HepG2 (cell line): ENCODE measurements around the gene ZNF341. TPM values are rescaled to one million over a fixed set of nuclear protein-coding genes. Genes with fewer than 3 reads are reported as not detected.

ENCODE experiments used
- ATAC-seq: fragments of 200-7000 bp; cut with Tn5 transposase; 3 replicates; pipeline ENCODE4 v1.9.1; 2020; ENCODE audit warnings: mild to moderate bottlenecking, moderate library complexity
- BruUV-seq: library from RNA; stranded (reverse); fragments of 400-500 nt; replicated peaks from 2 replicates; lab custom pipeline; 2021; lab: Mats Ljungman, UMichigan
- CTCF ChIA-PET: fragments of 300-600 bp; formaldehyde crosslinking; extraction: SDS; loops from one replicate; lab custom pipeline; 2021; ENCODE audit warnings: low total read pairs, inconsistent platforms, low intra/inter-chr PET ratio; lab: Yijun Ruan, JAX
- POLR2A ChIA-PET: fragments of 350-600 bp; sonication (Branson Sonifier 250); formaldehyde crosslinking; loops from one replicate; lab custom pipeline; 2020; ENCODE audit warnings: antibody characterized with exemption, inconsistent platforms; lab: Yijun Ruan, JAX
- DNase-seq: peaks from one replicate; pipeline ENCODE4 v3.0.0-alpha.2; 2015; ENCODE audit warnings: low spot score
- FAIRE-seq: peaks from 3 replicates; lab custom pipeline; 2011; peaks lifted over from hg19 to GRCh38; lab: Jason Lieb, UNC
- H2AFZ ChIP-seq: one replicate; pipeline ENCODE4 v1.6.1; 2011; ENCODE audit warnings: low read length, inconsistent platforms
- H3K27ac ChIP-seq: fragments of 300-600 bp; 3 replicates; pipeline ENCODE4 v1.8.0; 2011; ENCODE audit warnings: mixed run types, mild to moderate bottlenecking, mixed read lengths, low read length, inconsistent platforms; ENCODE audit not compliant: insufficient read depth; ENCODE audit errors: extremely low read length
- H3K27me3 ChIP-seq, 2 experiments: fragments of 200-600 bp in 1 of 2; 2 replicates in 1 of 2; 3 replicates in 1 of 2; pipeline versions ENCODE4 v1.6.0 to v1.8.0; 2011; ENCODE audit warnings: low read length in 2 of 2, mild to moderate bottlenecking in 2 of 2, moderate library complexity in 2 of 2, inconsistent platforms in 1 of 2; ENCODE audit not compliant: insufficient read depth in 2 of 2, control insufficient read depth in 1 of 2
- H3K36me3 ChIP-seq, 2 experiments: fragments of 200-600 bp in 1 of 2; replicated peaks in 1 of 2; 2 replicates in 1 of 2; 3 replicates in 1 of 2; pipeline versions ENCODE4 v1.5.1 to v1.8.0; 2011; ENCODE audit warnings: low read length in 2 of 2, inconsistent platforms in 1 of 2; ENCODE audit not compliant: insufficient read depth in 2 of 2, control insufficient read depth in 1 of 2
- H3K4me1 ChIP-seq: 2 replicates; pipeline ENCODE4 v1.5.1; 2012; ENCODE audit warnings: low read length, inconsistent platforms; ENCODE audit not compliant: insufficient read depth
- H3K4me2 ChIP-seq: 2 replicates; pipeline ENCODE4 v1.6.0; 2011; ENCODE audit warnings: low read depth, low read length, inconsistent platforms
- H3K4me3 ChIP-seq, 3 experiments: fragments of 200-600 bp in 1 of 3; sonication (generic), shearing (Covaris generic) in 1 of 3; replicated peaks in 1 of 3; 2 replicates each; pipeline ENCODE4 v1.5.1; 2011 to 2016; ENCODE audit warnings: low read length in 3 of 3, inconsistent platforms in 2 of 3, low read depth in 2 of 3, mild to moderate bottlenecking in 2 of 3, control low read depth in 1 of 3, mixed read lengths in 1 of 3; ENCODE audit not compliant: insufficient read depth in 1 of 3
- H3K79me2 ChIP-seq: one replicate; pipeline ENCODE4 v1.6.1; 2011; ENCODE audit warnings: low read length, inconsistent platforms; ENCODE audit not compliant: insufficient read depth
- H3K9ac ChIP-seq: 2 replicates; pipeline ENCODE4 v1.6.0; 2011; ENCODE audit warnings: mild to moderate bottlenecking, low read depth, low read length, inconsistent platforms; ENCODE audit not compliant: insufficient read depth
- H3K9me3 ChIP-seq: 2 replicates; pipeline ENCODE4 v1.5.1; 2012; ENCODE audit warnings: mild to moderate bottlenecking, low read length
- H4K20me1 ChIP-seq: 2 replicates; pipeline ENCODE4 v1.6.0; 2011; ENCODE audit warnings: inconsistent platforms, mild to moderate bottlenecking, low read length, moderate library complexity; ENCODE audit not compliant: insufficient read depth
- KLF13 ChIP-seq: sonication (generic); formaldehyde crosslinking; IDR thresholded peaks from 2 replicates; pipeline ENCODE4 v1.4.0; 2020; ENCODE audit warnings: mild to moderate bottlenecking, missing genetic modification reagents
- PLSCR1 ChIP-seq: sonication (generic); formaldehyde crosslinking; IDR thresholded peaks from 2 replicates; pipeline ENCODE4 v1.5.0; 2020; ENCODE audit warnings: missing genetic modification reagents, mild to moderate bottlenecking, borderline replicate concordance
- RFX5 ChIP-seq: IDR thresholded peaks from 2 replicates; pipeline ENCODE4 v1.6.1; 2011; ENCODE audit warnings: low read depth, low read length, improper control_type of control experiment
- ZNF10 ChIP-seq: sonication (generic); formaldehyde crosslinking; IDR thresholded peaks from 2 replicates; pipeline ENCODE4 v1.4.0; 2020; ENCODE audit warnings: mild to moderate bottlenecking, low read depth, missing genetic modification reagents, borderline replicate concordance
- ZNF224 ChIP-seq: sonication (generic); formaldehyde crosslinking; IDR thresholded peaks from 2 replicates; pipeline ENCODE4 v1.5.0; 2020; ENCODE audit warnings: mild to moderate bottlenecking, missing genetic modification reagents
- ZNF691 ChIP-seq: sonication (generic); formaldehyde crosslinking; IDR thresholded peaks from 2 replicates; pipeline ENCODE4 v1.4.0; 2020; ENCODE audit warnings: missing genetic modification reagents, low read depth, mild to moderate bottlenecking, borderline replicate concordance
- ZNF776 ChIP-seq: sonication (generic); formaldehyde crosslinking; IDR thresholded peaks from 2 replicates; pipeline ENCODE4 v1.4.0; 2020; ENCODE audit warnings: mild to moderate bottlenecking, missing genetic modification reagents
- ZNF792 ChIP-seq: IDR thresholded peaks from 2 replicates; pipeline ENCODE4 v1.6.1; 2016
- WGBS: methylation state at CpG from one replicate; pipeline ENCODE4 v1.1.6; 2017; ENCODE audit warnings: low lambda C conversion rate; 5-methylcytosine and 5-hydroxymethylcytosine counted together
- in situ Hi-C: cut with HindIII; loops from 2 replicates; pipeline ENCODE4 v1.10.0; 2017; ENCODE audit warnings: low pct_unique_long_range_greater_than_20kb; ENCODE audit not compliant: extremely low pct_ligation_motif_present
- intact Hi-C: fragments of 100-400 bp; cut with micrococcal nuclease; formaldehyde crosslinking; loops from one replicate; pipeline ENCODE4 v1.10.0; 2022; ENCODE audit not compliant: unreplicated experiment
- polyA plus RNA-seq, 8 experiments: library from polyadenylated mRNA; depleted of rRNA in 3 of 8; stranded (reverse) in 7 of 8; unstranded in 1 of 8; fragments of >200 nt; fragmentation: Illumina TruSeq in 4 of 8; extraction: Trizol in 4 of 8; gene quantifications; 2 replicates each; pipeline versions ENCODE4 v1.2.1 to v1.2.3, GENCODE V29; 2011 to 2016; ENCODE audit warnings: low read depth in 4 of 8, missing spikeins in 1 of 8, mixed read lengths in 1 of 8; ENCODE audit not compliant: insufficient read depth in 1 of 8
- total RNA-seq, 5 experiments: library from RNA; depleted of rRNA; stranded (reverse); fragments of >200 nt; fragmentation: Illumina TruSeq; extraction: Trizol; gene quantifications; 2 replicates each; pipeline ENCODE4 v1.2.3, GENCODE V29; 2016; ENCODE audit warnings: low read depth in 1 of 5

ZNF341 gene
- total and polyA plus RNA-seq, 2 of the 13 experiments (the other 11 are each of a cell fraction or from before 2014, with no cell fraction given) = 1.1 to 2.2 TPM

DNA sequence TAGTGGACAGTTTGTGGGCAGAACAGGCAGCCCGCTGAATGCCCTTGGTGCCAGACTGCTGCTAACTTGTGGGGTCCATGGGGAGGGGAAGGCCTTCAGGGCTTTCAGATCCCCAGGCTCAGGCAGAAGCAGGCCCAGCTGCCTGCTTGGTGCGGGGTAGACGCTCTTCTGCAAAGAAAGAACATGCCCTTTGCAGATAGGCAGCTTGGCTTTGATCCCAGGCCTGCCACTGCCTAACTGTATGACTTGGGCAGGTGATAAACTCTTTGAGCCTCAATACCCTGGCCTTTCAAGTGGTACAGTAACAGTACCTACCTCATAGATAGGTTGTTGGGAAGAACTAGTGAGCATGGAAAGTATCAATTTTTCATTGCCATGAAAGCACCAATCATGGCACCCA lies 107.8 kb downstream of the ZNF341 start:
- ChIA-PET CTCF (no interaction called here), POLR2A (interaction anchor here (1.2 kb wide), 1 partner anchor 154 kb away, joined by 4 read pairs; the partner anchor contains the start of gene RALY)
- peaks cover 70% of the 10 kb centered on the region for H3K4me1 ChIP-seq
- H3K36me3 ChIP-seq = peaks cover 0 to 9% of the 10 kb centered on the region in 2 experiments; a peak in 3 of 5 replicates
- no peak for ATAC-seq
- no peak for FAIRE-seq
- no peak overlapping the region for H3K4me2 ChIP-seq
- no peaks in the 10 kb centered on the region for H3K9me3 ChIP-seq
- no TSS peak for BruUV-seq
- H3K4me3 ChIP-seq = no peak overlapping the region
- H2AFZ ChIP-seq = no peak overlapping the region
- no peaks in the 10 kb centered on the region for H3K27me3 ChIP-seq
- in situ Hi-C loops = no loop called here
- WGBS = 97% methylated on average over 3 of the region's 3 CpGs
- no peak for DNase-seq
- H3K27ac ChIP-seq = no peak overlapping the region
- intact Hi-C loops = no loop called here
- H3K9ac ChIP-seq = no peak overlapping the region
- H3K79me2 ChIP-seq = peaks cover 81% of the 10 kb centered on the region
- no peak for TF ChIP-seq KLF13 (CRISPR knock-in tag)
- no peak for TF ChIP-seq PLSCR1 (CRISPR knock-in tag)
- TF ChIP-seq ZNF224 (CRISPR knock-in tag) = no peak
- no peak for TF ChIP-seq ZNF691 (CRISPR knock-in tag)
- TF ChIP-seq RFX5 = no peak
- TF ChIP-seq ZNF792 = no peak
- TF ChIP-seq ZNF10 (CRISPR knock-in tag) = no peak
- no peak for TF ChIP-seq ZNF776
- H4K20me1 ChIP-seq = peaks cover 37% of the 10 kb centered on the region
